HG03439 (cell line): ENCODE results near the gene RPS15.

Source experiments
- ATAC-seq: cut with Tn5 transposase; IDR thresholded peaks from one replicate; pipeline ENCODE4 v1.9.1; 2021; ENCODE audit warnings: mild to moderate bottlenecking, moderate library complexity; ENCODE audit not compliant: unreplicated experiment

RPS15 gene

GRCh38 chr19:1438035-1438932 is at the start of gene RPS15:
RPS15 (plus strand) TSS chr19:1438396; CDS start chr19:1438426, 30 bp downstream.
- peak; percentile 83 for ATAC-seq

GRCh38 chr19:1388637-1389026 is 49.6 kb upstream of the RPS15 start:
- ATAC-seq: no peak

- ATAC-seq: no peak
Observed at GRCh38 chr19:1389033-1389940, 48.9 kb upstream of the RPS15 start.

GRCh38 chr19:1390890-1391423 is 47.2 kb upstream of the RPS15 start:
- ATAC-seq: no peak

- ATAC-seq: no peak
Observed at GRCh38 chr19:1392407-1392806, 45.8 kb upstream of the RPS15 start.

- no peak for ATAC-seq
Observed at GRCh38 chr19:1392939-1393530, 45.2 kb upstream of the RPS15 start.

GRCh38 chr19:1393841-1394240 is 44.4 kb upstream of the RPS15 start:
- ATAC-seq: no peak

GRCh38 chr19:1394252-1395193 is 43.7 kb upstream of the RPS15 start:
- no peak for ATAC-seq

GRCh38 chr19:1395194-1396018 is 42.8 kb upstream of the RPS15 start:
- no peak for ATAC-seq

GRCh38 chr19:1396019-1396767 is 42.0 kb upstream of the RPS15 start:
- ATAC-seq: no peak

GRCh38 chr19:1396768-1397679 is 41.2 kb upstream of the RPS15 start:
- ATAC-seq: no peak

GRCh38 chr19:1397838-1398237 is 40.4 kb upstream of the RPS15 start:
- ATAC-seq: no peak

GRCh38 chr19:1399079-1399478 is 39.1 kb upstream of the RPS15 start:
- ATAC-seq: no peak

- no peak for ATAC-seq
Observed at GRCh38 chr19:1399745-1400144, 38.5 kb upstream of the RPS15 start.

GRCh38 chr19:1400281-1401137 is 37.7 kb upstream of the RPS15 start:
- ATAC-seq: no peak

GRCh38 chr19:1401138-1401888 is 36.9 kb upstream of the RPS15 start, which contains the start of gene GAMT:
GAMT (minus strand) TSS chr19:1401542; CDS start chr19:1401476, 66 bp downstream.
- ATAC-seq: no peak
